T-helper 2 cell treated with Interferon-gamma antibody and Interleukin-4, amounts not matched to agents 100 ng/mL and 5 ng/mL, for 36 hours (primary cell): ENCODE data around the gene VNN1. TPM values are rescaled to one million over a fixed set of nuclear protein-coding genes. Genes with fewer than 3 reads are reported as not detected.

ENCODE experiments used
- total RNA-seq: library from RNA; stranded (reverse); gene quantifications from 2 replicates; pipeline ENCODE4 v1.2.3, GENCODE V29; 2022

VNN1 gene
- total RNA-seq, 1 donor from 2014 or later: not detected

Other genes with a start within 250 kb of the VNN1 start
- gene STX7, start 200.9 kb downstream of the VNN1 start, total RNA-seq: 21.2 and 23.3 TPM in 2 replicates
- not detected in 2 replicates for gene TAAR9, start 175.8 kb downstream of the VNN1 start, total RNA-seq
- gene TAAR8, start 161.4 kb downstream of the VNN1 start, total RNA-seq: not detected in 2 replicates
- gene TAAR6, start 143.7 kb downstream of the VNN1 start, total RNA-seq: not detected in 2 replicates
- not detected in 2 replicates for gene TAAR5, start 124.3 kb downstream of the VNN1 start, total RNA-seq
- not detected in 2 replicates for gene TAAR2, start 89.8 kb downstream of the VNN1 start, total RNA-seq
- gene TAAR1, start 54.9 kb downstream of the VNN1 start, total RNA-seq: not detected in 2 replicates
- 11.9 and 12.8 TPM in 2 replicates for gene VNN2, start 43.8 kb upstream of the VNN1 start, total RNA-seq
- 5.3 and 6.4 TPM in 2 replicates for gene SLC18B1, start 84.6 kb upstream of the VNN1 start, total RNA-seq
- gene RPS12, start 100.5 kb upstream of the VNN1 start, total RNA-seq: 1,325 and 1,350 TPM in 2 replicates